HepG2 (cell line): Measurements from ENCODE around the gene ANKHD1. TPM values are rescaled to one million over a fixed set of nuclear protein-coding genes. Genes with fewer than 3 reads are reported as not detected.

ENCODE experiments used
- CHD2 ChIP-seq: IDR thresholded peaks from 2 replicates; pipeline ENCODE4 v1.6.1; 2011; ENCODE audit warnings: low read depth, low read length, improper control_type of control experiment
- DMAP1 ChIP-seq: IDR thresholded peaks from 2 replicates; pipeline ENCODE4 v1.6.1; 2016
- FOXA1 ChIP-seq, 2 experiments: fragments of 450-650 bp in 1 of 2; sonication (generic) in 1 of 2; formaldehyde crosslinking in 1 of 2; IDR thresholded peaks; 2 replicates each; pipeline versions ENCODE4 v1.4.0 to v1.6.1; 2016 to 2020; ENCODE audit warnings: missing genetic modification reagents in 1 of 2
- GABPB1 ChIP-seq: IDR thresholded peaks from 2 replicates; pipeline ENCODE4 v1.6.1; 2016; ENCODE audit warnings: mild to moderate bottlenecking, missing genetic modification reagents, moderate library complexity, missing compliant biosample characterization
- KLF16 ChIP-seq, 2 experiments: sonication (generic) in 1 of 2; formaldehyde crosslinking in 1 of 2; IDR thresholded peaks; 2 replicates each; pipeline versions ENCODE4 v1.6.1 to v1.8.0; 2016 to 2023; ENCODE audit warnings: missing genetic modification reagents in 2 of 2, missing compliant biosample characterization in 1 of 2
- MLLT10 ChIP-seq: sonication (generic); formaldehyde crosslinking; IDR thresholded peaks from 2 replicates; pipeline ENCODE4 v1.4.0; 2020; ENCODE audit warnings: missing genetic modification reagents
- MXI1 ChIP-seq: IDR thresholded peaks from 3 replicates; pipeline ENCODE4 v1.6.1; 2012; ENCODE audit warnings: low read depth, low read length, inconsistent platforms, borderline replicate concordance
- NRL ChIP-seq: sonication (generic); formaldehyde crosslinking; IDR thresholded peaks from 2 replicates; pipeline ENCODE4 v1.5.0; 2020; ENCODE audit warnings: missing genetic modification reagents, mild to moderate bottlenecking, moderate library complexity, borderline replicate concordance
- SKIL ChIP-seq: sonication (generic); formaldehyde crosslinking; IDR thresholded peaks from 2 replicates; pipeline ENCODE4 v1.8.0; 2022; ENCODE audit warnings: missing genetic modification reagents, mild to moderate bottlenecking, moderate library complexity, borderline replicate concordance
- SRY ChIP-seq: sonication (generic); formaldehyde crosslinking; IDR thresholded peaks from 2 replicates; pipeline ENCODE4 v1.8.0; 2022; ENCODE audit warnings: mild to moderate bottlenecking, missing genetic modification reagents
- THAP11 ChIP-seq: IDR thresholded peaks from 2 replicates; pipeline ENCODE4 v1.6.1; 2016; ENCODE audit warnings: missing biosample characterization, missing genetic modification reagents
- ZNF280B ChIP-seq: sonication (generic); formaldehyde crosslinking; IDR thresholded peaks from 2 replicates; pipeline ENCODE4 v1.5.0; 2020; ENCODE audit warnings: missing genetic modification reagents, mild to moderate bottlenecking, borderline replicate concordance
- ZNF407 ChIP-seq: sonication (generic); formaldehyde crosslinking; IDR thresholded peaks from one replicate; pipeline ENCODE4 v1.5.1; 2020; ENCODE audit warnings: mild to moderate bottlenecking, missing genetic modification reagents; ENCODE audit errors: not compliant biosample characterization
- ZNF431 ChIP-seq: sonication (generic); formaldehyde crosslinking; IDR thresholded peaks from 2 replicates; pipeline ENCODE4 v1.9.0; 2022; ENCODE audit warnings: missing genetic modification reagents, low read depth, mild to moderate bottlenecking, borderline replicate concordance
- ZNF879 ChIP-seq: sonication (generic); formaldehyde crosslinking; IDR thresholded peaks from 2 replicates; pipeline ENCODE4 v1.8.1; 2023; ENCODE audit warnings: missing genetic modification reagents
- ZSCAN22 ChIP-seq: sonication (generic); formaldehyde crosslinking; IDR thresholded peaks from 2 replicates; pipeline ENCODE4 v1.4.0; 2020; ENCODE audit warnings: mild to moderate bottlenecking, missing genetic modification reagents
- polyA plus RNA-seq, 8 experiments: library from polyadenylated mRNA; depleted of rRNA in 3 of 8; stranded (reverse) in 7 of 8; unstranded in 1 of 8; fragments of >200 nt; fragmentation: Illumina TruSeq in 4 of 8; extraction: Trizol in 4 of 8; gene quantifications; 2 replicates each; pipeline versions ENCODE4 v1.2.1 to v1.2.3, GENCODE V29; 2011 to 2016; ENCODE audit warnings: low read depth in 4 of 8, missing spikeins in 1 of 8, mixed read lengths in 1 of 8; ENCODE audit not compliant: insufficient read depth in 1 of 8
- total RNA-seq, 5 experiments: library from RNA; depleted of rRNA; stranded (reverse); fragments of >200 nt; fragmentation: Illumina TruSeq; extraction: Trizol; gene quantifications; 2 replicates each; pipeline ENCODE4 v1.2.3, GENCODE V29; 2016; ENCODE audit warnings: low read depth in 1 of 5

ANKHD1 gene
- total and polyA plus RNA-seq, 2 of the 13 experiments (the other 11 are each of a cell fraction or from before 2014, with no cell fraction given): 69.9 to 82.0 TPM

- no peak for TF ChIP-seq ZNF407 (CRISPR knock-in tag)
- TF ChIP-seq ZNF431 (CRISPR knock-in tag): no peak
- no peak for TF ChIP-seq MLLT10 (CRISPR knock-in tag)
- peak; percentile 29; the same call in 1 of the 2 replicates for TF ChIP-seq THAP11 (CRISPR knock-in tag)
- TF ChIP-seq GABPB1 (CRISPR knock-in tag): no peak
- peak; percentile 71; the same call in 1 of the 2 replicates for TF ChIP-seq DMAP1
- no peak for TF ChIP-seq ZSCAN22 (CRISPR knock-in tag)
- TF ChIP-seq NRL (CRISPR knock-in tag): no peak
- TF ChIP-seq CHD2: peak; percentile 81
- TF ChIP-seq ZNF280B (CRISPR knock-in tag): no peak; the same call in 1 of the 2 replicates
- TF ChIP-seq SKIL: no peak
- TF ChIP-seq MXI1: peak; percentile 41; the same call in 1 of the 3 replicates
- TF ChIP-seq SRY (CRISPR knock-in tag): no peak
- TF ChIP-seq FOXA1 (IDR thresholded peaks at IDR 0.05): no peak
- TF ChIP-seq FOXA1 (CRISPR knock-in tag; IDR thresholded peaks at IDR 0.05): no peak
- TF ChIP-seq KLF16 (CRISPR knock-in tag; IDR thresholded peaks at IDR 0.05): 0 out of 4 replicates have a peak, but pooled peaks of 1 of the 2 experiments have one; percentile 39
- no peak for TF ChIP-seq ZNF879 (CRISPR knock-in tag)
Measured at GRCh38 chr5:140402258-140403074, 833 bp downstream of the ANKHD1 start (continued).
